Astrocyte of the cerebellum (primary cell): ENCODE results near the gene ZNF276.

Source experiments
- DNase-seq: peaks from one replicate; pipeline ENCODE4 v3.0.0-alpha.2; 2011; ENCODE audit warnings: low read depth
- H3K4me3 ChIP-seq: 2 replicates; pipeline ENCODE4 v1.5.1; 2011; ENCODE audit warnings: mild to moderate bottlenecking, low read depth, low read length, moderate library complexity
- in situ Hi-C: cut with HindIII; loops from 2 replicates; pipeline ENCODE4 v1.10.0; 2017; ENCODE audit warnings: low sequenced_read_pairs
- TF ChIP-seq, protein P1 (sequence below): IDR thresholded peaks from 2 replicates; pipeline ENCODE4 v1.5.1; 2012; ENCODE audit warnings: low read length, low read depth, moderate library complexity, mild to moderate bottlenecking; ENCODE audit errors: missing control alignments

ZNF276 gene

DNA sequence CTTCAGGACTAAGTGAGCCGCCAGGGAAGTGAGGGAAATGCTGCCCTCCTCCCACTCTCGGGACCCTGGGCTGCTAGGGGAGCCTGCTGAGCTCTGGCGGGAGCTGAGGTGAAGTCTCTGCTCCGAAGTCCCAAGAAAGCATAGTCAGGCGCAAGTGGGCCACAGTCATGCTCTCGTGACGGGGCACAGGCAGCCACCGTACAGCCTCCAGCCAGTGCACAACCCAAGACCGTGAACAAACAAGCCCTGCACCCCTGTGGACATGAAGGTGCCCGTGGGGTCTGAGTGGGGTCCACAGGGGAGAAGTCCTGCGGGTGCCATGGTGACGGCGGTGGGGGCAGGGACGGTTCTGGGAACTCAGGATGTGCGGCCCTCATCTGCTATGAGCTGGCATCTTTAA is 24.7 kb downstream of the ZNF276 start:
- H3K4me3 ChIP-seq, result no peak overlapping the region
- TF ChIP-seq, protein P1, sequence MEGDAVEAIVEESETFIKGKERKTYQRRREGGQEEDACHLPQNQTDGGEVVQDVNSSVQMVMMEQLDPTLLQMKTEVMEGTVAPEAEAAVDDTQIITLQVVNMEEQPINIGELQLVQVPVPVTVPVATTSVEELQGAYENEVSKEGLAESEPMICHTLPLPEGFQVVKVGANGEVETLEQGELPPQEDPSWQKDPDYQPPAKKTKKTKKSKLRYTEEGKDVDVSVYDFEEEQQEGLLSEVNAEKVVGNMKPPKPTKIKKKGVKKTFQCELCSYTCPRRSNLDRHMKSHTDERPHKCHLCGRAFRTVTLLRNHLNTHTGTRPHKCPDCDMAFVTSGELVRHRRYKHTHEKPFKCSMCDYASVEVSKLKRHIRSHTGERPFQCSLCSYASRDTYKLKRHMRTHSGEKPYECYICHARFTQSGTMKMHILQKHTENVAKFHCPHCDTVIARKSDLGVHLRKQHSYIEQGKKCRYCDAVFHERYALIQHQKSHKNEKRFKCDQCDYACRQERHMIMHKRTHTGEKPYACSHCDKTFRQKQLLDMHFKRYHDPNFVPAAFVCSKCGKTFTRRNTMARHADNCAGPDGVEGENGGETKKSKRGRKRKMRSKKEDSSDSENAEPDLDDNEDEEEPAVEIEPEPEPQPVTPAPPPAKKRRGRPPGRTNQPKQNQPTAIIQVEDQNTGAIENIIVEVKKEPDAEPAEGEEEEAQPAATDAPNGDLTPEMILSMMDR, result no peak
- no peak for DNase-seq
- in situ Hi-C loops, result no loop called here

GRCh38 chr16:89748076-89748475 is 26.7 kb downstream of the ZNF276 start:
- H3K4me3 ChIP-seq, result no peak overlapping the region
- DNase-seq, result no peak
- TF ChIP-seq, protein P1, result no peak
- in situ Hi-C loops, result no loop called here

DNA sequence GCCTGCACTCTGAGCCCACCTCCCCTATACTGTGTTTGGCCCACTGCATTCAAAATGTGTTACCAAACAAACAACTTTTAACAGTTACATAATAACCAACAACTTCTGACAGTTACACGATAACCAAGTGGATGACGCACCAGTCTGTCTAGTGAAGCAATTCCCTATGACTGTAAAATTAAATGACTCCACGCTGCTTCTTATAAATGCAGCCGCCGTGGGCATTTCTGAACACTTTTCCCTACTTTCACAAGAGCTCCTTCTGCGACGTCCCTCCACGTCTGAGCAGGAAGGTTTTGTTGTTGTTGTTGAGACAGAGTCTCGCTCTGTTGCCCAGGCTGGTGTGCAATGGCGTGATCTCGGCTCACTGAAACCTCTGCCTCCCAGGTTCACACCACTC is 27.6 kb downstream of the ZNF276 start:
- DNase-seq, result no peak
- TF ChIP-seq, protein P1, result no peak
- in situ Hi-C loops, result no loop called here
- H3K4me3 ChIP-seq, result no peak overlapping the region

DNA sequence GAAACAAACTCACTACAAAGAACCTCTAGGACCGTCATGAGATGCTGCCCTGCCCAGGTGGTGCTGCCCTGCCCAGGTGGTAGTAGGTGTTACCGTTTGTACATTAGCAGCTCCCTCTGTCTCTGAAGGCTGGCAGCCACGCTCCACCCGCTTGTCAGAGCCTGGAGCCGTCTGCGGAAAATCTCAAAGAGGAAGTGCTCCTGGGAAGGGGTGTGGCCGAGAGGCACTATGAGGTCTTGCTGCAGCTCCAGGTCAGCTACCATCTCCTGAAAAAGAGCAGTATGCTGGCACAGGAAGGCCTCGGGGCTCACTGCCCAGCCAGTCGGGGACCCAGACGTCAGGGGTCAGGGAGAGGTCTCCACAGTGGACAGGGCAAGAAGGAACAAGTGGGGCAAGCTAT is 28.3 kb downstream of the ZNF276 start:
- no peak for DNase-seq
- in situ Hi-C loops, result no loop called here

GRCh38 chr16:89759746-89760340 is 38.5 kb downstream of the ZNF276 start:
- in situ Hi-C loops, result no loop called here
- no peak for DNase-seq
- no peak overlapping the region for H3K4me3 ChIP-seq
- TF ChIP-seq, protein P1, result no peak

More for the DNA sequence above, 28.3 kb downstream of the ZNF276 start:
- TF ChIP-seq, protein P1, result no peak
- H3K4me3 ChIP-seq, result no peak overlapping the region

GRCh38 chr16:89761304-89761922 is 40.1 kb downstream of the ZNF276 start:
- in situ Hi-C loops, result no loop called here
- H3K4me3 ChIP-seq, result no peak overlapping the region
- TF ChIP-seq, protein P1, result no peak
- no peak for DNase-seq
